ENCODE results near the gene ASTN2.

The ASTN2 gene

DNA sequence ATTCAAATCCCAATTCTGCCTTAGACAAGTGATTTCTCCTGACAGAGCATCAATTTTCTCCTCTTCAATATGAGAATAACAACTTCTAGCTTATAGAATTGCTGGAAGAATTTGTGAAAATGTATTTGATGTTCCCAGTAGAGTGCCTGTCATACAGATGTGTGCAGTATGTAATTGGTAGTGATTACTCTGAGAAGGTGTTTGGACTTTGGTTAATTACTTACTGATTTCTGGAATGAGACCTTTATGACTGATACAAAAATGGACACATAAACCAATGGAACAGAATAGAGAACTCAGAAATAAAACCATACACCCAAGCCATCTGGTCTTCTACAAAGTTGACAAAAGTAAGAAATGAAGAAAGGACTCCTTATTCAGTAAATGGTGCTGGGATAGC, 829.7 kb downstream of the ASTN2 start:
- no peak for FAIRE-seq

DNA sequence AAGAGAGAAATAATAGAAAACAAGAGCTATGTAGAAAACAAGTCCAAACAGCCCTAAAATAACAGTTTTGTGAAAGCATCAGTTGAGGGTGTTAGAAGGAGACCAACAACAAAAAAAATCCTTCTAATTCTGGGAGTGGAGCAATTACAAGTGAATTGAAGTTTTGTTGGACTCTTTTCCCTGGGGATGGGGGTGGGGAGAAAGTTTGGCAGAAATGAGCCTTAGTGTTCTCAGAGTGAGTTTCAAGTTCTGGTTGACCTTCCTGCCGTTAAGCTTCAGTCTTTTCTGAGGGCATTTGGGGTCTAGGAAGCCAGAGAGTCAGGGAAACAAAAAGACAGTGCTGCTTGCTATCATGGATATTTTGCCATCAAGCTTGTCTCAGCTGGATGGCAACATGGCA, 834.0 kb downstream of the ASTN2 start:
- FAIRE-seq = no peak

DNA sequence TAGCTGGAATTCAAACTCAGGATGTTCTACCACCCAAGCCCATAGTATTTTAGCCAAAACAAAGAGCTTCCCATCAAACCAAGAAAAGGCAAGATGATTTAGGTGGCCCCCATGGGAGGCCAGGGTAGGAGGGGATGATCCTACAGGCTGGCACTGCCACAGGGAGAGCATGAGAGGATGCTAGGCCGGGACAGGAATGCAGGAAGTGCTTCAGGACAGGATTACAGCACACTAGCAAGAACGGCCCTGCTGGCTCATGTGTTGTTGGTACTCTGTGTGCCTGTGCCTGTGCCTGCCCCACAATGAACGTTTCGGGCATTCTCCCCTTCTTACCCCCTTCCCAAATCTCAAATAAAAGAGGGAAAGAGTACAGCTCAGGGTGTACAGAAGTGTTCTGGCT, 838.5 kb downstream of the ASTN2 start:
- no peak for FAIRE-seq

DNA sequence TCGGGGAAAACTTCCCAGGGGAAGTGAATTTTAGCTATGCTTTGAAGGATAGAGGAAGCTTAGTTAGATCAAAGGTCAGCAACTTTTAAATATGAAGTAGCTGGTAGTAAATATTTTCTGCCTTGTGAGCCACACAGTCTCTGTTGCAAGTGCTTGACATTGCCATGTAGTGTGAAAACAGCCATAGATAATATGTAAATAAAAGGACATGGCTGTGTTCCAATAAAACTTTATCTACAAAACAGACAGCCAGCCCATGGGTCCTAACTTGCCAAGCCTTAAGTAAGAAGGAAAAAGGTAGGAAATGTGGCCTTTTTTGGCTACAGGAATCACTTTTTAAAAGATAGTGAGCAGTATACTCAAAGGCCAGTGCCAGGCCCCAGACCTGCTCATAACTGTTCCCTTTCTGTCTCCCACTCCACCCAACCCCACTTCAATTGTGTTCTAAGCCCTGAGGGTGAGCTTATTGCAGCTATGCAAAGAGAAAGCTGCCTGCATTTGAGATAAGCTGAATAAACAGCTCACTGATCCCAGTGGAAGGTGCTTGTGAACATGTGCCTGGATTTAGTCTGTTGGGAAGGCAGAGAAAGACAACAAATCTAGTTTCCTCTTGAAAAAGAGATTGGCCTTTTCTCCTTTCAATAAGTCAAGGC, 840.7 kb downstream of the ASTN2 start:
- FAIRE-seq = no peak

DNA sequence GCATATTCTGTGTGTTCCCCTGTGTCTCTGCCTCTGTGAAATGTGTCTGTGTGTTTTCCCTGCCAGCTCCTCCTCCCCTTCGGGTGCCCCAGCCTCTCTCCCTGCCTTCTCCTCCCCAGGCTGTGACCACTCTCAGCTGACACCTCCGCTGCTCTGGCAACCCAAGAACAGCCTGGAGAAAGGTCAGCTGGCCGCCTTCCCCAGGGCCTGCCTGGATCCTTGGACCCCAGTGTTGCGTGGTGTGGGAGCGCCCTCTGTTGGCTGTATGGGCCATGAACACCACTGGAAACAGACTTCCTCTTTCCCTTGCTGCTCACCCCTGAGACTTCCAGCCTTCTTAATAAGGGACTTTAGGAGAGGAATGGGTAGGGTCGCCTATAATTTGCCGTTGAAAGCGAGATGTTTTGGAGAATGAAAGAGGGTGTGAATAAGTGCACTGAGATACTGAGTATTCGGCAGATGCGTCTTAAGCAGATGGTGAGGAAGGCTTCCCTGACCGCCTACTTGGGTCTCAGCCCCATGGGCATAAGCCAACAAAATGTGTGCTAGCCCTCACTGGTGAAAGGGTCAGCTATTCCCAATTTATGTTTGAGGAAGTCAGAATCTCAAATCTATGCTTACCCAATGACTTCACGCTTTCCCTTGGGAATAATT, 842.6 kb downstream of the ASTN2 start:
- peak; percentile 81 for FAIRE-seq

DNA sequence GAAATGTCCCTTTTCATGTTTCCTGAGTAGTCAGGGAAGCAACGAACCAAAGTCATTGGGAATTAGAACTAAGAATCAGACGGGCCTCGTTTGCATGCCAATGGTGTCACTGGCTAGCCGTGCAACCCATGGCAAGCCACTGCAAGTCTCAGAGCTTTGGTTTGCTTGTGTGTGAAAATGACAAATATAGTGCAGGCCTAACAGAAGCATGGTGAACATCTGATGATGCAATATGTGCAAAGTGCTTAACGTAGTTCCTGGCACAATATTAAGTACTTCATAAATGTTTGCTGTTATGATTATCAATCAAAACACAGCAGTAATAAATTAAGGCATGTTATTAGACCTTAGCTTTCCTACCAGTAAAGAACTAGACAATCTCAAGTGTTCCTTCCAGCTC, 845.7 kb downstream of the ASTN2 start:
- FAIRE-seq = no peak

DNA sequence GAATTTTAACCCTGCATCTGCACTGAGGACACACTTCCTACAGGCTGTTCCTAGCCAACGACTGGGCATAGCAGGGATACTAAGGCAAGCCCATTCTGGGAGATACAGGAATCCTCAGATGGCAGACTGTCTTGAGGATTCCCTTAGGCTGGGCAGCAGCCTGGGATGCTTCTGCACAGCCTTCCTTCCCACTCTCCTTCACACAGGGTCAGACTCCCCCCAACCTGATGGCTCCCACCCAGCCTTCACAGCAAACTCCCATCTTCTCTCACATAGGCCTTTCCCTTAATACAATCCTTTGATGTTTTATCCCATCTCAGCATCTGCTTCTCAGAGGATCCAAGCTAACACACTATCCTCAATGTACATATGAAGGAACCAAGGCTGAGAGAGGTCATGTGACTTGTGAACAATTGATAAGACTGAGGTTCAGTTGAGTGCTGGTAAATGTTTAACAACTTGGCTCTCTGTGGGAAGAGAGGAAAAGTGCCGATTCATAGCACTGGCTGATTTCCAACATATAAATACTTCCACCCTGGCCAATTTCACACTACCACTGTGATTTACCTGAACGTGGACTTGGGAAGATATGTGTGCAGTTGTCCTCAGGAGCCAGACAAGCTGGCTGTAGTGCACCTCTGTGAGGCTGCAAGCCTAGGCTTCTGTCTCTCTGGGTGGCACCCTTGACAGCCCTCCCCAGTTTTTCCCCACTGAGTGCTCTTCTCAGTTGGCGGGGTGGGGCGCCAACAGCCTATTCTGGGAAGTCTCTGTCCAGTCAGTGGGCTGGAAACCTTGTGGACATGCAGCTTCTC, 848.0 kb downstream of the ASTN2 start:
- no peak for FAIRE-seq

DNA sequence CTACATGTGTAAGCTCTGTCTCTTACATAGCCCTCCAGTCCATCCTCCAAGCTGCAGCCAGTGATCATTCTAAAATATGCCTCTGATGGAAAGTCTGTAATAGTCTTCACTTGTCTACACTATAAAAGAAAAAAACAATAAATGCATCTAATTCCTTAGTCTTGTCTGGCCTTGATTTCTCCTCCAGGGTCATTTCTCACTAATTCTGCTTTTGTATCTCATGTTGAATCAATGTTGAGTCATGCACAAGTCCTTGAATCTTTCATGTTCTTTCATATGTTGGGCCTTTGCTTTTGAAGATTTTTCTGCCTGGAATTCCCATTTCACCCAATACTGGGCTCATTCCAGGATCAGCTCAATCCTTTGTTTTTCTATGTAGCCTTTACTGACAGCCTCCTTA, 848.9 kb downstream of the ASTN2 start:
- no peak for FAIRE-seq

DNA sequence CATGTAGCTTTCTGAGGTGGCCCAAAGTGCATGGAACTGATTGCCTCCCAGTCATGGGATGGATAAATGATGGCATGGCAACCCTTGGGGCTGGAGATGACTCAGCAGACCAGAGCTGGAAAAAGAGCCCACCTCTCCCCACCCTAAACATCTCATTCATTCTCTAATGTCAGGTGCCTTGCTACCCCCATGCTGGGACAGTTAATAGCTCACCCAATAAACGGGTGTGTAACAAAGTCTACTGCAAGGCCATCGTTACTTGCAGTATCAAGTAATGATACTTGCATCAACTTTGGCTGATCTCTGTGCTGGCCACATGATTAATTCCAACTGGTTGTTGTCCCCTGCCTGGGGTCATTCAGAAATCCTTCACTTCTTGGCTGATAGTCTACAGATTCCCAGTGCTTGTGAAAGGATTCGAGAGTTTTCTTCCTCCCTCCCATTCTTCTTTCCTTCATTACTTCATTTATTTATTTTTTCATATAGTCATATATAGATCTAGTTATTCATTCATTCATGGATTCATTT, 850.5 kb downstream of the ASTN2 start:
- FAIRE-seq = no peak

DNA sequence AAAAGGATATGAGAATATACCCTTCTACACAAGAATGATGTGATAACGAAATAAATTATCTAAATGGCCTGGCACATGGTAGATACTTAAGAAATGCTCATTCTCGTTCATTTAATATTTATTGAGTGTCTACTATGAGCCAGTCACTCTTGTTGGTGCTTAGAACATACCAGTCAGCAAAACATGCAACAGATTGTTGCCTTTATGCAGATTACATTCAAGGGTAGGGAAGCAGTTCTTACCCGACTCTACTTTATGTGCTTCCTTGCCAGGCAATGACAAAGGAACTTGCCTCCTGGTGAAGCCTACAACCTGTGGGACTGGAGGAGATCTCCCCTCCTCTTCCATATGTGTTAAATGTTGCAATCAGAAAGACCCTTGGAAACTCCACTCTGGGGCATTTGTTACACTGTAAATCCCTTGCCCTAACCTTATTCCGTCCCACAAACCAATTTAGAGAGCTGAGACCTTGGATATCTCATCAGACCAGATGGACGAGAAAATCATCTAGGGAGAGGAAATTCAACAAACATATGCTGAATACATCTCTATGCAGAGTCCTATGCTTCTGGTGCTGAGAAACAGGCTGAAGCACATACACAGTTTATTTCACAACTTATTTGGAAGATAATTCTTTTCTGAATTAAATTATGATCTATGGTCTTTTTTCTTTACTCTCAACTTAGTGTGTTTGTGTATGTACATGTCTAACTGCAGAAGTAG, 855.9 kb downstream of the ASTN2 start:
- FAIRE-seq = no peak

DNA sequence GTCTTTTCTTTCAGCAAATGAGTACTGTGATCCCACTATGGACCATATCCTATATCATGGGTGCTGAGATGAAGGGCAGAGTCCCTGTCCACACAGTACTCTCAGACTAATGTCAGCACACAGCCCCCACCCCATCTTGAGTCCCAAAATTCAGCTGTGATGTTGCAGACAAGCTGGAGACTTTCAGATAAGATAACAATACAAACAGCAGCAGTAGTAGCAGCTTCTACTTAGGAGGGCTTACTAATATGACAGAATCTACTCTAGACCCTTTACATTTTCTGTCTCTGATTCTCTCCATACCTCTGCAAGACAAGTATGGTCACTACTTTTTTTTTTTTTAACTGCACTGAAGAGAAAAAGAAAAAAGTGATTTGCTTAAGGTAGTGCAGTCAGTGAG, 856.8 kb downstream of the ASTN2 start:
- FAIRE-seq = no peak

DNA sequence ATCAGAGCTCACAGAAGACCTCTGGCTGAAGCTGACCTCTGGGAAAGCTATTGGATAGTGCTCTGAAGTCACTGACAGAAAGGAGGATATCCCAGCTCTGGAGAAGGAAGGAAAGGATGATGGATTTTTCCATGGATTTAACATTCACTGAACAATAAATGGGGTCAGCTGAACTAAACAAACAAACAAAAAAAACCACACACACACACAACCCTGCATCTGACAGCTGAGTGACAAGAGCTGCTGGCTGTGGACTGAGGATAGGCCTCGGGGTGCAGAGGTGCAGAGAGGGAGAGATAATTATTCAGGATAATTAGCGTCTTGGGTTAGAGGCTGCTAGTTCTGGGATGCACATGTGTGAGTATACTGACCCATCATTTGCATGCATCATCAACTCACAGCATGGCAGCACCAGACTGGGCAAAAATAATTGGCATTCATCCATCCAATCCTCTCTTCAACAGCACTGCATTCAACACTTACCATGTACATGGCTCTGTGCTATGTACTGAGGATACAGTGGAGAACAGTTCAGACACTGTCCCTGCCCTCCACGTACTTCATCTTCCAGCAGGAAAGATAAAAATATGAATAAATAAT, 859.2 kb downstream of the ASTN2 start:
- FAIRE-seq = no peak

DNA sequence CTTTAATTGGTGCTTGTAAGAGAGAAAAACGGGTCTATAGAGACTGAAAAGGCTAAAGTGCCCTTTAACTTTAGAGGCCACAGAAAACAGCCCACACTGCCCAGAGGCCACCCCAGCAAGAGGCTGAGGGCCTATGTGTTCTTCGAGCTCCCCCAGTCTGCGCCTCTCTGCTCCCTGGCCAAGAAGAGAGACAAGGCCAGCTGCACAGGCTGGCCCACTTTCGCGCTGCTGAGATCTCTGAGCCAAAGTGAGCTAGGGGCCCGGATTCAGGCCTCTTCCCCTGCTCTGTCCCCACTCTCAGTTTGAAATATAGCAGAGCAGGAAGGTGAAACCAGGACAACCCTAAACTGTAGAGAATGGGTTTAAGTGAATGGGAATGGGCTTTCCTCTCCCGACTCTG, 859.7 kb downstream of the ASTN2 start:
- FAIRE-seq = no peak

DNA sequence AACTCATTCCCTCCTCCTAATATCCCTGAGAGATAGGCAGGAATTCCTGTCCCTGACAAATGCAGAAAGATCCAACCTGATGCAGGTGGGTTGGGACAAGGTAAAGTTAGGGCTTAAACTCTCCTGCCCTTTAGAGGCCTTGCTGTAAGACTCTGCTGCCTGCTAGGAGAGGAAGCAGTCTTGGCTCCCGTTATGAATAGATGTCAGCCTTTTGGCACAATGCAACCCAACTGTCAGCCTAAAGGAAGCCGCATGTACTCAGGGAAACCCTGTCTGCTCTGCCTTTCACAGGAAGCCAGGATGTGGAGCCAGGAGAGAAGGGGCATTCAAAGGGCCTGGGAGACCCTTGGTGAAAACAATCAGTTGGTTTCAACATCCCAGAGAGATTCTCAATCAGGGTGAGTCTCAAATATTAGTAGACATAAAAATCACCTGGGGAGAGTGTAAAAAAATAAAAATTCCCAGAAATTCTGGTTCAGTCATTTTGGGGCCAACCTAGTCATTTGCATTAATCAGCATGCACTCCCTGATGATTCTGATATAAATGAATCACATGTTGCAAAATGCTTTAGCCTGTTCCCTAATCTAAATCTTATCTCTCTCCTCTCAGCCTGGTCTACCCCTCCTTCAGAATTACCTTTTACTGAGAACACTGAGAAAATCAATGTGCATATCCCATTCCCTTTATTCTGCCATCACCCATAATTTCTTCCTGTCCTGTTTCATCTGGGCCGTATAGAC, 864.0 kb downstream of the ASTN2 start:
- no peak for FAIRE-seq

DNA sequence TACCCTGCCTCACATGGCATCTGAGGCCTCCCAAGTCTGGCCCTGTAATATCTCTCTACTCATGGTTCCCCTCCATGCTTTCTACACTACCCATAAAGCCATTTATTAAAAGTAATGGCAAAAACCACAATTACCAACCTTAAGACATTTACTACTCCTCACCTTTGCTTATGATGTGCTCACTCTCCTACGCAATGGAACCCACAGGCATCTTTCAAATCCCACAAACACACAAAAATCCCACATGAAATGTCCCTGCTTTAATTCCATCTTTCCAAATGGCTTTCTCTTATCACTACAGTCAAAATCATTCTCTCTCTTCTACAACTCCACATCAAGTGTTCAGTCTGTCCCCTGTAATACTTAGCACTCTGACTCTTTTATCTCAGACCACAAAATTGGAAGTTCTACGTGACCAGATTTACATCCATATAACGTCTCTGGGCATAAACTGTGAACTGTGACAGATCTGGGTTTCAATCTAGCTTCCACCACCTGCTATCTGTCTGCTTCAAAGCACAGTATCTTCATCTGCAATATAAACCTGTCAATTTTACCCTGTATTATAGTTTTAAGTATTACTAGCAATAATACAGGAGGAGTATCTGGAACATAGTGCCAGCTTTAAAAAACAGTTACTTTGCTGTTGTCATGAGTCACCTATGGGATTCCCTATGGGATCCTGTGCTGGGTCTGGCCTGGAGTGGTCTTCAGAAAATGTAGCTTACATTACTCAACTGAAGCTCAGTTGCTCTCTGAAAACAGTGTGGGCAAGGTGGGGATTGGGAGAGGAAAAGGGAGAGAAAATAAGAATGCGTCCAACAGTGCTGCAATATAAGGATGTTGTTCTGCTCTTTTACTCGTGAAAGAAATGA, 864.8 kb downstream of the ASTN2 start:
- no peak for FAIRE-seq

DNA sequence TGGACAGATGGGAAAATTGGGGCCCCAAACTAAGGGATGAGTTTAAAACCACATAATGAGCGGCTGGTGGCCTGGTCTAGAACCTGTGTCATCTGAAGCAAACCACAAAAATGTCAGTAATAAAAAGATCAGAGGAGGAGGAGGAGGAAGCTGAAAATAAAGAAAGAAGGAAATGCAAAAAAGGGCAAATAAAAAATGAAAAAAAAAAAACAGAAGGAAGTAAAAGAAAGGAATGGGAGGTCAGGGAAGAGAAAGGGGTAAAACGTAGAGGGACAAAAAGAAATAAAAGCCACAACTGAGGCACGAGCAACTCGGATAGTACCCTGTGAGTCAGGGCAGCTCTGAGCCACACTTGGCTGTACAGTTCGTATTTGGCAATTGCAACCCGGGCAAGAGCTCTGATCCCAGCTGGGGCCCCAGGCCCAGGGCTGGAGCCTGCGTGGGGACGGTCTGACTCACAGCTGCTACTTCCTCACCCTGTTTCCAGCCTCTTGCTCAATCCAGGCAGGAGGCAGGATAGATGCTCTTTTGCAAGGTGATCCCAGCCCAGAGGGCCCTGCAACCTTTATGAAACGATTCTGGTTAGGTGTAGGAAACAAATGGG, 865.7 kb downstream of the ASTN2 start:
- FAIRE-seq = no peak

DNA sequence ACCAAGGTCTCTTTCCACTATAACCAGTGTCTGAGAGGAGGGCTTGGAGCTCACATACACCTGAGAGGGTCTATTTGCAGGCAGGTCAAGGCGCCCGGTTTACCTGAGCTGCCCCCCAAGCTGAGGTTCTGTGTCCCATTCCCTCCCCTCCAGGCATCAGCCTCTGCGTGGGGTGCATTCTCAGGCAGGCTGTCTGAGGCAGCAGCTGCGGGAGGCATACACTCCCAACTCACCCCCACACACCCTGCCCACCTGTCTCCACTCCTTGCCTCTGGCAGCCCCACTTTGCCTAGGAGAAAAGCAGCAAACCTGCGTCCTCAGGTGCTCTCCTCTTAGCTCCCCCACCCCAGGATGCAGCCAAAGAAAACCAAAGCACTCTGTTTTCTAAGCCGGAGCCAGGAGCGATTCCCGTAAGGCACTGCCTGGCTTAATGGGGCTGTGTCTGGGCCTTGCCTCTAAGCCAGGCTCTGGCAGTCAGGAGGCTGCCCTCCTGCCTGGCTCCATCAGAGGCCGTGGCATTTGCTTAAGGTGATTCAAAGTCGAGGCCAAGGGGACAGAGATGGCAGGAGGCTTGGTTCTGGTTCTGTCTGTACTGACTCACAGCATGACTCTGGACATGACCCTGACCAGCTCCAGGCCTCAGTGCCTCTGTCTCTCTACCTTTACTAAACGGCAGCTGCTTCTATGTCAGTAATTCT, 867.0 kb downstream of the ASTN2 start:
- no peak for FAIRE-seq

DNA sequence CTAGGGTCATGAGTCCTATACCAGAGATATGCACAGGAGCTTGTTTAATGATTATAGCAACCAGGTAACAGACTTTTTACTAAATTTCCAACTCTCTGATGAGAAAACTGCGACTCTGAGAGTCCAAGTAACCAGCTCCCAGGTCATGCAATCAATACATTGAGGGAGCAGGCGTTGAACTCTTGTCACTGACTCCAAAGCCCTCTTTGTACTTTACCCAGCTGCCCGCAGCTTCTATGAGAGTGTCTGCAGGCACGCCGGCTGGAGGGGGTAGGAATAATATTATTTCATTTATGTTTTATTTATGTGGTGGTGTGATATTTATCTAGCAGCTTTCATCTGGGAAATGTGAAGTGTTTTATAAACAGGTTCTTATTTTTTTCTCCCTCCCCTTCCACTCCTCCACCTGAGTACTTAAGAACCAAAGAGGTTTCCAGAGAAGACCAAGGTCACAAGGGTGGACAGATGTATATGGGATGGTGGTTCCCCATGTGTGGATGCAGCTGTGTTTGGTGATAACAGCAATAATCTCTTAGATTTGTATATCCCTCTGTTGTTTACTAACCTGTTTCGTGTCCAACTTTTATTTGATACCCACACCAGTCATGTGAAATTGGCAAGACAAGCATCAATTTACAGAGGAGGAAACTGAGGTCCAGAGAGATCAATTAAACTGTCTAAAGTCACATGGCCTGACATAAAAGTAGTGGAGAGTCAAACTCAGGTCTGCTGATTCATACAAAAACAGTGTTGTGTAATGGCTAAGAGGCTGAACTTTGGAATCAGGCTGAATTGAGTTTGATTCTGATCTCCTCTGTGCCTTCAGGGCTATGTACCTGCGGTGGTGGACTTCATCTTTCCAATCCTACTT, 867.9 kb downstream of the ASTN2 start:
- FAIRE-seq = no peak

DNA sequence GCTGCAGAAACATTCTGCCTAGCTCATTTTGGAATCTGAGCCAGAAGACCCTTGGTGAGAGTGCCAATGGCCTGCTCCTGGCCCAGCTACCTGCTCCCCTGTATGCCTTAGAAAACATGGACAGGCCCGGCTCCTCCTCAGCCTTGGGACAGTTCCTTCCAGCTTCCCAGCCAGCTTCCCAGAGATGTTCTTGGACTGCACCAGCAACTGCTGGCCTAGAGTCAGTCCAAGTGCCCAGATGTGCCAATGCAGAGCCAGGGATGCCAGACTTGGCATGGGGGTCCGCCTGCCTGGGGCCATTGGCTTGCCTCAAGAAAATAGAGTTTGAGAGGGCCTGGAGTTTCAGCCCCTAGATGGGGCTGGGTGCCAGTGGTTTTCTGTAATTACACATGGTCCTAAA, 870.0 kb downstream of the ASTN2 start:
- no peak for FAIRE-seq
